MV-4-11 (cell line): ENCODE measurements around the gene SH3TC1.
A peak's percentile ranks its signal among the peaks of the same experiment; 100 is the strongest.

Experiments
- DNase-seq: peaks from one replicate; lab custom pipeline; 2025; lab: John Stamatoyannopoulos, UW

The SH3TC1 gene

GRCh38 chr4:8244001-8244757 is 45.1 kb downstream of the SH3TC1 start:
- no peak for DNase-seq

DNA sequence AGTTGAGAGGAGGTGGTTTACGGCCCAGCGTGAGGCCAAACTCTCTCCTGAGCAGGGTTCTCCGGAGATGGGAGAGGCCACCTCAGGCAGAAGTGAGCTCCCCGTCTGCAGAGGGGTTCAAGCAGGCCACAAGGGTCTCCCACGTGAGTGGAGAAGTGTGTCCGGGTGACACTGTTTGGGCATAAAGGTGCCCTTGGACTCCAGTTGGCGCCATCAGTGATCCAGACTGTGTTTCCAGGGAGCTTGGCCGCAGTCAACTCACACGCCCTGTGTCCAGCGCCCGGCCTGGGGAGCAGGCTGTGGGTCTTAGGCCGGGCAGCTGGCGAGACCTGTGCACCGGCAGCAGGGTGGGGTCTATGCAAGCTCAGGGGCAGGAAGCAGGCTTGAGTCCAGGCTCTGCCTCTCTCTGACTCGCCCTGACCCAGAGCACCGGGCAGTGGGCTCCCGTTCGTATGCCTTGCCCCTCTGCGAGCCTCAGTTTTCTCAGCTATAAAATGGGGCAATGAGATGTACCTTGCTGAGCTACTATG is 45.9 kb downstream of the SH3TC1 start:
- no peak for DNase-seq

DNA sequence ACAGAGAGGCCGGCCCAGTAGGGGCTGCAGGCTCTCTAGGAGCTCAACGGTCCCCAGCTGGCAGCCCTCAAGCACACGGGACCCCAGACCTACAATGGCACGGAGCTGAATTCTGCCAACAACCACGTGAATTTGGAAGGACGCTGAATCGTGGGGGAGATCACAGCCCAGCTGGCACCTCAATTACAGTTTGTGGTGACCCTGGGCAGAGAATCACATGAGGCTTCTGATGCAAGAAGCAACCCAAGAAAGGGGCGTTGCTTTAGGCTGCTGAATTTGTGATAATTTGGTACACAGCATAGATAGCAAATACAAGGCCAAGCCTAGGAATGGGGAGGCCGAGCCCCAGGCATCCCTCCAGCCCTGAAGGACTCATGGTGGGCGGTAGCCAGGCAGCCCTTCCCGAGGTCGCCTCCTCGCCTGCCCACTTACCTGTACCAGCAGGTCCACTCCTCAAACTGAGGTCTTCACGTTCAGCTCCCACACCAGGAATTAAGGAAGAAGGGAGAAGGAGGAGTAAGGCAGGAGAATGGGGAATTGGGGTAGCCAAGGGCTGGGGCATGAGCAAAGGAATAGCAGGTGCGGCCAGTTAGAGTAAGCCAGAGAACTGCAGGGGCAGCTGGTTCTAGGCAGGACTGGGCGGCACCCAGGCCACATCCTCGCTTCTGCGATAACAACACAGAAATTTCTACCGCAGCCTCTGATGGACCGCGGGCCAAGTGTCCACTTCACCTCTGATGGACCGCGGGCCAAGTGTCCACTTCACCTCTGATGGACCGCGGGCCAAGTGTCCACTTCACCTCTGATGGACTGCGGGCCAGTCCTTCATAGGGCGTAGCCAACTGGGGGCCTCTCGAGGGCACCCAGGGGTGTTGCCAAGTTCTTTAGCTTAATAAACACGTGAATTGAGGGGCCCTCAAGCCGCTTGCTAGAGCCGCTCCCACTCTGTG is 47.1 kb downstream of the SH3TC1 start:
- DNase-seq, result peak; percentile 87

DNA sequence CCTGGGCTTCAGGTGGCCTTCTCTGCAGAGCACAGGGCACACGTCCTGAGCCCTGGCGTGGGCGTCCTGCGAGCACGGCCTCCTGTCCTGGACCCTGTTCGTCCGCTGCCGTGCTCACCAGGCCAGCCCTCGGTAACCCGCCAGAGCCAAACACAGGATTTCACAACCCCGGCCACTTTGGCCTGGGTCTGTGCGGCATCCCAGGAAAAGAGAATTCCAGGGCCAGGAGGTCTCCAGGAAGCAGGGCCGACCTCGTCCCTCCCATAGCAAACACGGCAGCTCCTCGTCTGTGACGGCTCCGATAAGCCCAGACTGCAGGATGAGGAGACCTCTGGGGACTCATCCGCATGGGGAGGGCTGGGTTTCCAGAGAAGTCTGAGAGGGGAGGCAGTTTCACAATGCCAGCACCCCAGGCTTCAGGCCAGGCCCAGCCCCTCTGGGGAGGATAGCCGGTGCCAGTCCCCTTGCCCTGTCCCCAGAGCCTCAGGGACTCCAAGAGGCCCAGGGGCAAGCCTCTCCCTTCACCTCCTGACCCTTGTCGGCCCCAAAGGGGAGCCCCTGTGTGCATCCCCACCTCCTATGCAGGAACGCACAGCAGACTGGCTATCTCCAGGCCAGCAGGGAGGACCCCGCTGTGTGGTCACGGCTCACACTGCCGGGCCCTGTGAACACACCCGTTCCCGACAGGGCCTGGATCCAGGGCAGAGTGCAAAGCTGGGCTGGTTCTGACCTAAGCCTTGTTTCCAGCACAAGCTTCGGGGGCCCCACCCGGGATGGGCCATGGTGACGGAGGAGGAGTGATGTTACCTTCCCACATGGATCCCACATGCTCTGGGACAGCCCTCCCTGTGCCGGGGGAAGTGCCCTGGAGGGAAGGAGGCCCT is 48.2 kb downstream of the SH3TC1 start:
- no peak for DNase-seq

- DNase-seq, result no peak
Measured at GRCh38 chr4:8248091-8248490, 49.0 kb downstream of the SH3TC1 start.

GRCh38 chr4:8250227-8250626 is 51.1 kb downstream of the SH3TC1 start:
- no peak for DNase-seq

DNA sequence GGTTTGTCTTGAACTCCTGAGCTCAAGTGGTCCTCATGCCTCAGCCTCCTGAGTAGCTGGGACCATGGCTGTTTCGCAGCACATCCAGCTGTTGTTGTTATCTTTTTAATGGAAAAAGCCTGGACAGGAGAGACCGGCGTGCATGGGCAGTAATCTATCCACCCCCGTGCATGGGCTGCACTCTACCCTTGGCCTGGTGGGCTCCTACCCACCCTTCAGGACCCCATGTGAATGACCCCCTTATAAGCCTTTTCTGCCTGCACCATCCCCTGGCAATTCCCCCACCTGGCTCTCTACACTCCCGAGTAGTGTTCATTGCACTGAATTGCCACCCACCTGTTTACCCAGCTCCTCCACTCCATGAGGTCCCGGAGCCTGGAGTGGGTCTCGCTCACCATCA is 51.5 kb downstream of the SH3TC1 start:
- DNase-seq, result no peak

DNA sequence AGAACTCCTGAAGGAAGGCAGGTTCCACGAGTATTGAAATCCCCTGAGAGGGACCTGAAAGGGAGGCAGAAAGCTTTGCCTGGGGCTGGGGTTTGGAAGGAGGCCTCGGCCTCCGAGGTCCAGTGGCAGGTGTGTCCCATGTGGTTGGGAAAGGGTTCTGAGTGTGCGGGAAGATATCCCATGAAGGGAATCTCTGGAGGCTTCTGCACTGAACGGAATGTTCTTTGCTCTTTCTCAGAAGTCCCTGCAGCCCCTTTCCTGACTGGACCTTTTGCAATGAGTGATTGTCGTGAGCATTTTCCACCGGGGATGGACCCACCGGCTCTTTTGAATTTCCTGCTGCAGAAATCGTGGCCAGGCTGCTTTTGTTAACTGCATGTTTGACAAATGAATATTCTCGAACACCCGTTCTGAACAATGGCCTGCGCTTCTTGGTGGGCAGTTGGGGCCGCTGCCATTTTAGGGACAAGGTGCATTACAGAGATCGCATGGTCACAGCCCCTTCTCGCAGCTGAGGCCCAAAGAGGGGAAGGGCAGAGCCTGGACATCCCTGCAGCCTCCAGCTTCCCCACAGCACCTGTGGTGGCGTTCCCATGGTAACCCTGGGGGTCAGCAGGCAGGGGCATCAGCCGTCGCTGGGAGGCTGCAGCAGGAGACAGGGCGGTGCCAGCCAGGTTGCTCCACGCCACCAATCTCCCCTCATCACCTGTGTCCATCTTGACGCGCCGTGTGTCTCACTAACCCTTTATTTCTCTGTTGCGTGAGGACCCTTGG is 52.2 kb downstream of the SH3TC1 start:
- no peak for DNase-seq

DNA sequence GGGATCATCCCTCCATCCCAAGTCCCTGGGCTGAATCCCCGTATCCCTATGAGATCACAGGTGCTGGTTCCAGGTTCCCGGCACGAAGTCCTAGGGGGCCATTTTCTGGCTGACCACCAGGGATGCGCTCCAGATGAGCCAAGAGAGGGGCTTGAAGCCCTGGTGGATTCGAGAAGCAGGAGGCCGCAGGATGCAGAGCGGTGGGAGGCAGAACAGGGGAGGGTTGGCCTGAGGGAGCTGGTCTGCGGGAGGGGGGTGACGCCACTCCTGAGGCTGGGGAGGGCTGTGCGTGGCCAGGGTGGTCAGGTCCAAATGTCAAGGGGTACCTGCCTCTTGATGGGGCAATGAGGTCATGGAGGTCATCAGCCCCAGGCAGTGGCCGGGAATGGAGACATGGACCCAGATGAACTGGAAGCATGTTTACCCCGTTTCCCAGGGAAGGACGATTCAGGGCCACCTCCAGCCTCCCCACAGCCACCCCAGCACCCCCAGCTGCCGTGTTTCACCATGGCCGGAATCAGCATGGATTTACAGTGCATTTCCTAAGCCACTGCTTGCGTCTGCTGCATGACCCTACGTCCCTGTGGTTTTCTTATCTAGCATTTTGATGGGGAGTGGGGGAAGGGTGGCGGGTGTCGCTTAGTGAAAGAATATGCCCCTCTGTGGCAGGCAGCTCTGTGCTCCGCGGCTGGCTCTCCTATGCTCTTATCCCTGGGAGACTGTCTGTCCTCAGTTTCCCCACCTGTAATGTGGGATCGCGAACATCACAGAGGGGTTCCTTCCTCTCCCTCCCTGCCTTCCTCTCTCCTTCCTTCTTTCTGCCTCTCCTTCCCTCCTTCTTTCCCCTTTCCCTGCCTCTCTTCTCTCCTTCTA is 53.4 kb downstream of the SH3TC1 start:
- peak; percentile 58 for DNase-seq

GRCh38 chr4:8254076-8254475 is 55.0 kb downstream of the SH3TC1 start:
- DNase-seq, result peak; percentile 20

GRCh38 chr4:8255698-8256441 is 56.8 kb downstream of the SH3TC1 start:
- DNase-seq, result no peak

DNA sequence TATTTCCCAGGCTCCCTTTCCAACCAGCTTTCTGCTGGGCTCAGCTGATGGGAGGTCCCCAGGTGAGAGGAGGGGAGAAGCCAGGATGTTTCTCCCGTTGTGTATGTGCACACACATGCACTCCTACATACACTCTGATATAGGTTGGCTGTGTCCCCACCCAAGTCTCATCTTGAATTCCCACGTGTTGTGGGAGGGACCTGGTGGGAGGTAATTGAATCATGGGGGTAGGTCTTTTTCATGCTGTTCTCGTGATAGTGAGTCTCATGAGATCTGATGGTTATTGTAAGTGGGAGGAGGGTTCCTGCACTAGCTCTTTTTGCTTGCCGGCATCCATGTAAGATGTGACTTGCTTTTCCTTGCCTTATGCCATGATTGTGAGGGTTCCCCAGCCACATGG is 58.8 kb downstream of the SH3TC1 start:
- DNase-seq, result no peak

- peak; percentile 40 for DNase-seq
Measured at GRCh38 chr4:8258552-8259212, 59.6 kb downstream of the SH3TC1 start.

DNA sequence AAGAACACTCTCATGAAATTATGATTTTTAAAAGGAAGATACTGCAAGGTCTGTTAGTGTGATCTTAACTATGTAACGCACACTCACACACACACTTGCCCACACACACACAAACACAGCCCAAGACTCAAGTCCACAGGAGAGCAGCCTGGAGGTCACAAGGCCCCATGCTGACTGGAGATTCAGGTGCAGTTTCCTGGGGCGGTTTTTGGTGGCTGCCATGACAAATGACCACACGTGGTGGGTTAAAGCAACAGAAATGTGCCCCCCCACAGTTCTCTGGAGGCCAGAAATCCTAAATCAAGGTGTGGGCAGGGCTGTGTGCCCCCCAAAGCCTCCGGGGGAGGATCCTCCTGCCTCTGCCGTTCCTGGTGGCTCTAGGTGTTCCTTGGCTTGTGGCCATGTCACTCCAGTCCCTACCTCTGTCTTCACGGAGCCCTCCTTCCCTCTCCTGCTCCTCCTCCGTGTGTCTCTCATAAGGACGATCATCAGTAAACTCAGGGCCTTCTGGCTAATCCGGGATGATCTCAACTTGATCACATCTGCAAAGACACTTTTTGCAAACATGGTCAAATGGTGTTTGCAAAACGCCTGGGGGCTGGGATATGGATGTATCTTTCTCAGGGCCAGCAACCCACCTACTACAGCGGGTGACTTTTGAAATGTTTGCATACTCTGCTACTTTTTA is 60.8 kb downstream of the SH3TC1 start:
- DNase-seq, result no peak

DNA sequence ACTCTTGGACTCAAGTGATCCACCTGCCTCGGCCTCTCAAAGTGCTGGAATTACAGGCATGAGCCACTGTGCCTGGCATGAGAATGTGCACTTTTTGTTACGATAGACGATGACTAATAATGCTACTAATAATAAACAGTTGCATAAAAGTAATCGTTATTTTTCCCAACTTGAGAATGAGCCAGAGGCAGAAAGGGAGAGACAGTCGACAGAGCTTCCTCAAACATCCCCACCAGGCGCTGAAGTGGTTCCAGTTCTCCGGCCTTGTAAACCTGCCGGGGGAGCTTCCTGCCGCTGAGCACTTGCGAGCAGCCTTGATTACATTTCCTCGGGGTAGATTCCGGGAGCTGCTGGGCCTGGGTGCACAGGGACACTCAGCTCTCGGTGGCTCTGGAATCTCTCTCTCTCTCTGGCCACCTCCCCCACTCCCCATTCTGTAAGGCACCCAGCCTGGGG is 61.6 kb downstream of the SH3TC1 start:
- DNase-seq, result no peak

GRCh38 chr4:8261851-8262535 is 62.9 kb downstream of the SH3TC1 start:
- DNase-seq, result peak; percentile 86

GRCh38 chr4:8262637-8263322 is 63.7 kb downstream of the SH3TC1 start:
- DNase-seq, result no peak
